ENCODE results near the gene KIF26A.

DNA sequence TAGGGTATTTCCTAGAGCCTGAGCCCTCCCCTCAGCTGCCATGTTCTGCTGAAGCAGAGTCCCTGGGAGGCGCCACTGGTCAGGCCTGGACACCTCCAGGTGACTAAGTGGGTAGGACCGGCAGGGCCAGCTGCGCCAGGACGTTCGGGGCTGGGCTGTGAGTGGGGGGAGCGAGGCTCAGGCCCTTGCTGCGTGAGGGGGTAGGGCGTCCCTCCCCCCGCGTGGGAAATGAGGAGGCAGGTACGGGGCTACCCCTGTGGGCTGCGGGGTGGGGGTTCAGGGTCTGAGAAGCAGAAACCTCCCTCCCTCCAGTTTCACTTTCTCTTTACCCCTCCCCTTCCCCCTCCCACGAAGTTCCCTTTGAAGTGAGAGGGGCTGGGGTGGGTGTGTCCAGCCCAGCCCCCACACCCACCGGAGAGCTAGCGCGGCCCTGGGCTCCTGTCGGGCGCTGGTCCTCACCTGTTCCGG lies 22.1 kb upstream of the KIF26A start:
- TF ChIP-seq, protein P1, sequence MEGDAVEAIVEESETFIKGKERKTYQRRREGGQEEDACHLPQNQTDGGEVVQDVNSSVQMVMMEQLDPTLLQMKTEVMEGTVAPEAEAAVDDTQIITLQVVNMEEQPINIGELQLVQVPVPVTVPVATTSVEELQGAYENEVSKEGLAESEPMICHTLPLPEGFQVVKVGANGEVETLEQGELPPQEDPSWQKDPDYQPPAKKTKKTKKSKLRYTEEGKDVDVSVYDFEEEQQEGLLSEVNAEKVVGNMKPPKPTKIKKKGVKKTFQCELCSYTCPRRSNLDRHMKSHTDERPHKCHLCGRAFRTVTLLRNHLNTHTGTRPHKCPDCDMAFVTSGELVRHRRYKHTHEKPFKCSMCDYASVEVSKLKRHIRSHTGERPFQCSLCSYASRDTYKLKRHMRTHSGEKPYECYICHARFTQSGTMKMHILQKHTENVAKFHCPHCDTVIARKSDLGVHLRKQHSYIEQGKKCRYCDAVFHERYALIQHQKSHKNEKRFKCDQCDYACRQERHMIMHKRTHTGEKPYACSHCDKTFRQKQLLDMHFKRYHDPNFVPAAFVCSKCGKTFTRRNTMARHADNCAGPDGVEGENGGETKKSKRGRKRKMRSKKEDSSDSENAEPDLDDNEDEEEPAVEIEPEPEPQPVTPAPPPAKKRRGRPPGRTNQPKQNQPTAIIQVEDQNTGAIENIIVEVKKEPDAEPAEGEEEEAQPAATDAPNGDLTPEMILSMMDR (IDR thresholded peaks at IDR 0.05; ENCODE audit: low read depth, low read length): no peak
- TF ChIP-seq EZH2phosphoT487 (IDR thresholded peaks at IDR 0.05; ENCODE audit: low read depth): no peak

All from OCI-LY3 (cell line).